22Rv1 (cell line): ENCODE data around the gene BCOR.

Experiments used
- H3K27ac ChIP-seq: fragments of 450-650 bp; 2 replicates; pipeline ENCODE4 v1.5.1; 2017
- CTCF ChIP-seq: fragments of 450-650 bp; IDR thresholded peaks from 2 replicates; pipeline ENCODE4 v1.5.1; 2017; ENCODE audit warnings: mild to moderate bottlenecking
- ZFX ChIP-seq: fragments of 450-650 bp; IDR thresholded peaks from 2 replicates; pipeline ENCODE4 v1.6.1; 2017; ENCODE audit warnings: antibody characterized with exemption, borderline replicate concordance

The BCOR gene

DNA sequence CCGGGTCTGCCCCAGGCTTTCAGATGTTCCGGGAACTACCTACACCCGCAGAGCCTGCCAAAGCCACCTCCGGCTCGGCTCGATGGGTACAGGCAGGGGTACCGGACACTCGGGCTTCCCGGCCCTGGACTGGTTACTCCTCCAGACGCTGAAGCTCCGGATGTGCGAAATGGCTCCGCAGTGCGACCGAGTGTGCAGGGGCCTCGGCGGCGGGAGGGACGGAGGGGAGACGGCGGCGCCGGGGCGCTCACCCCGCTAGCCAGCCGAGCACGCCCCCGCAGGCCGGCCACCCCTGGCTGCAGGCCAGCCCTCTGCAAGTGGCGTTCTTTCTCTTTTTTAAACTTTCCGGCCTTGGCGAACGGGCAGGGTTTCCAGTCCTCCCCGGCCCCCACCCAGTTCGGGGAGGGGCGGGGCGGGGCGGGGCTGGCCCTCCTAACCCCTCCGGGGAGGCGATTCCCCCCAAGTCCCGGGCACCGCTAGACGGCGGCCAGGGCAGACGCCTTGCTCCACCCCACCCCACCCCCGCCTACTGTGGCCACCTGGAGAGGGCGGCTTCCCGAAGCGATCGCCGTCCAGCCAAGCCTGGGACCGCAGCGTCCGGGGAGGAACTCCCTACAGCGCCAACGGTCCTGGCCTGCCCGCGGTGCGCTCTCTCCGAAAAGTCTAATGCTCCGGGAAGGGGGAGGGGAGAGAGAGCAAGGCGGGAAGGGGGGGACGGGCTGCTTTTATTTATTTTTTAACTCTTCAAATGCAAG lies 7.5 kb downstream of the BCOR start:
- TF ChIP-seq ZFX: no peak
- no peak for TF ChIP-seq CTCF
- H3K27ac ChIP-seq: peak overlapping the region; percentile 98

DNA sequence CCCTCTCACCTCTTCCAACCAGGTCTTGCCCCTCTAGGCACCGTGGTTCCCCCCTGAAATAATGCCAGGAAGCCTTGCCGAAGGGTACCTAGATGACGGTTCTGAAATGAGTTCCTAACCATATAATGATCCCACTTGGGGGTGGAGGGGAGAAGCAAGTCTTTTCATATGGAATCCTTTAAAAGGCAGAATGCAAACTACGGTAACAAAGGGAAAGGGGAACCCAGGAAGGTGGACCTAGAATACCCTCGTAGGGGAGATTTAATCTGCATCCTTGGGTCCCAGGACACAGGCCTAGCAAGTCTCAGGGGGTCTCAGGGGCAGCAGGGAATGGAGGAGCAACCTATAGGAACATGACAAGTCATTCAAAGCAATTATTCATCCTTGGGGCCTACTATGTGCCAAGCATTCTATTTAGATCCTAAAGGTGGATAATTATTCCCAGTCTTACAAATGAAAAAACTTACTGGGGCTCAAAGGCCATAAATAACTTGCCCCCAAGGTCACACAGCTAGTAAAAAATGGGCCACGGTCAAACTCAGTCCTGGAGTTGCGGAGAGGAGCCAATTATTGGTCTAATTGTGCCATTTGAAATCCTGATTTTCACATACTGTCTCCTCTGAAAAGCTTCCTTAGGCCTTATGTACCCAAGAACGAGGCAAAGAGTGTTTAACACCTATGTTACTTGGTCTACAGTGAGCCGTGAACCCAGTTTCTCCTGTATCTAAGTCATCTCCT lies 8.8 kb downstream of the BCOR start:
- H3K27ac ChIP-seq: peak overlapping the region; percentile 98
- no peak for TF ChIP-seq ZFX
- no peak for TF ChIP-seq CTCF

DNA sequence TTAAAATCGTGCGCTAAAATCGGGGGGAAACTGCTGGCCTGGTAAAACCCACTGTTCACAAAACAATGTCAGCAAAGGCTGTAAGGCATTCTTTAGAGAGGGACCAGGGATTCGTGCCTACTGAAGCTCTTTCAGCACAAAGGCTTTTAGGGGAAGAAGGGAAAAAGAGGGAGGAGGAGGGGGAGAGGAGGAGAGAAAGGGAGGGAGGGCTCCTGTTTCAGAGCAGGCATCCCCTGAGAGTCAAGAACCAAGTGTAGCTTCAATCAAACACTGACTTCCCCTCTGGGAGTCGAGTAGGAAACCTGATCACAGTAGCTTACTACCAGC lies 9.5 kb downstream of the BCOR start:
- H3K27ac ChIP-seq: peak overlapping the region; percentile 98
- no peak for TF ChIP-seq ZFX
- TF ChIP-seq CTCF: no peak

DNA sequence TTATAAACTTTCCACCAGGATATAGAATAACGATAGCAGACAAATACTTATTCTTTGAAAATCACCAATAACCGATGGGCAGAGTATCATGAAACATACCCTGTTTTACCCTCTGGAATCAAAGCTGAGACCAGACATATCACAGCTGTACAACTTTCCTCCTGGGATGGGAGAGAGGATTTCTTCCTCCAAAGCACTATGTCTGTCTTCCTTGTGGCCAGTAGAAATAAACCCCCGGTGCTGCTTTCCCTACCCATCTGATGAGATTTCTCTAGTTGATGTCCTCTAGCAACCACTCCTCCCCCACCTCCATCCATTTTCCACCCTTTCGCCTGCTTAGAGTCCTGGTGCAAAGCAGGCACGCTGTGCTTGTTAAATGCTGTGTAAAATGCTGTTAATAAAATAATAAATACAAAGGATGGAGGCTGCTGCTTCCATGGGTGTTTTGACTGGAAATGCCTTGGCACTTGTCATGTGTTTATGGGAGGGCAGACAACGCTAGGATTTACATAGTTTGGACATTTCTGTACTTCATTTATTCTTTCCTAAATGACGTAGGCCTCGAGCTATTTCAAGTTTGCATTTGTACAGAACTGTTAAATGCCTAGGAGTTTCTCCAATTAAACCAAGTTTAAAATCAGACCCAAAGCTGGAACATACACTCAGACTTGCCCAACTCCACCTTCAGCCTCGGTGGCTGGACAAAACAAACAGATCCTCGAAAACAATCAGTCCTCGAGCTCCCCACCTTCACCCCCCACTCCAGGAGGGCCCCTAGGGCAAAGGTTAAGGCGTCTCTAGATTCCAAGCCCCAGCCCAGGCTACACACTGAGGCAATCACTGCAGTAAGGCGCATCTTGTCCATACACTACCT lies 10.1 kb downstream of the BCOR start:
- TF ChIP-seq ZFX: no peak
- TF ChIP-seq CTCF: no peak
- H3K27ac ChIP-seq: peak overlapping the region; percentile 98

- peak overlapping the region; percentile 98 for H3K27ac ChIP-seq
- TF ChIP-seq CTCF (no peak), ZFX (no peak)
Measured at GRCh38 chrX:40086569-40087335, 11.0 kb downstream of the BCOR start.

GRCh38 chrX:40085714-40086113 lies 12.0 kb downstream of the BCOR start:
- TF ChIP-seq ZFX (no peak), CTCF (no peak)
- H3K27ac ChIP-seq: peak overlapping the region; percentile 98
